ENCODE results near the gene GPR157.
A peak's percentile ranks its signal among the peaks of the same experiment; 100 is the strongest.
"Not testable (repeated sequence)": the region's sequence is repeated elsewhere in the genome, so short reads cannot be mapped to it uniquely, and the experiment has no call there.

Gene GPR157

GRCh38 chr1:9128520-9129265, at the start of gene GPR157:
TSS of gene GPR157 (minus strand) at chr1:9129102. CDS start at chr1:9129027, 75 bp downstream.
- peak; percentile 82 for DNase-seq

GRCh38 chr1:9174762-9175161, 45.9 kb upstream of the GPR157 start:
- no peak for DNase-seq

GRCh38 chr1:9174243-9174642, 45.3 kb upstream of the GPR157 start:
- no peak for DNase-seq

- no peak for DNase-seq
Observed at GRCh38 chr1:9169601-9170137, 40.8 kb upstream of the GPR157 start.

- DNase-seq, result no peak
Observed at GRCh38 chr1:9167638-9168037, 38.7 kb upstream of the GPR157 start.

- DNase-seq, result no peak
Observed at GRCh38 chr1:9166289-9167235, 37.7 kb upstream of the GPR157 start.

- DNase-seq, result no peak
Observed at GRCh38 chr1:9165396-9165795, 36.5 kb upstream of the GPR157 start.

- DNase-seq, result no peak
Observed at GRCh38 chr1:9164919-9165318, 36.0 kb upstream of the GPR157 start.

GRCh38 chr1:9164532-9164900, 35.6 kb upstream of the GPR157 start:
- no peak for DNase-seq

- no peak for DNase-seq
Observed at GRCh38 chr1:9161963-9162362, 33.1 kb upstream of the GPR157 start.

- DNase-seq, result no peak
Observed at GRCh38 chr1:9161342-9161741, 32.4 kb upstream of the GPR157 start.

- no peak for DNase-seq
Observed at GRCh38 chr1:9160079-9160717, 31.3 kb upstream of the GPR157 start.

- DNase-seq, result no peak
Observed at GRCh38 chr1:9155879-9156278, 27.0 kb upstream of the GPR157 start.

GRCh38 chr1:9155405-9155804, 26.5 kb upstream of the GPR157 start:
- DNase-seq, result not testable (repeated sequence)

GRCh38 chr1:9153152-9153551, 24.2 kb upstream of the GPR157 start:
- DNase-seq, result no peak

- no peak for DNase-seq
Observed at GRCh38 chr1:9152535-9152934, 23.6 kb upstream of the GPR157 start.

GRCh38 chr1:9151328-9151860, 22.5 kb upstream of the GPR157 start:
- DNase-seq, result no peak

GRCh38 chr1:9150582-9151327, 21.9 kb upstream of the GPR157 start:
- DNase-seq, result no peak

- DNase-seq, result no peak
Observed at GRCh38 chr1:9149837-9150581, 21.1 kb upstream of the GPR157 start.

- no peak for DNase-seq
Observed at GRCh38 chr1:9149151-9149550, 20.2 kb upstream of the GPR157 start.

- no peak for DNase-seq
Observed at GRCh38 chr1:9146156-9146555, 17.3 kb upstream of the GPR157 start.
